Activated naive CD4-positive, alpha-beta T cell (primary cell): ENCODE measurements around the gene MISFA.
"Not testable (repeated sequence)": the region's sequence is repeated elsewhere in the genome, so short reads cannot be mapped to it uniquely, and the experiment has no call there.

Source experiments
- DNase-seq, 4 experiments: peaks; one replicate each; lab custom pipeline; 2025; lab: John Stamatoyannopoulos, UW

Gene MISFA

DNA sequence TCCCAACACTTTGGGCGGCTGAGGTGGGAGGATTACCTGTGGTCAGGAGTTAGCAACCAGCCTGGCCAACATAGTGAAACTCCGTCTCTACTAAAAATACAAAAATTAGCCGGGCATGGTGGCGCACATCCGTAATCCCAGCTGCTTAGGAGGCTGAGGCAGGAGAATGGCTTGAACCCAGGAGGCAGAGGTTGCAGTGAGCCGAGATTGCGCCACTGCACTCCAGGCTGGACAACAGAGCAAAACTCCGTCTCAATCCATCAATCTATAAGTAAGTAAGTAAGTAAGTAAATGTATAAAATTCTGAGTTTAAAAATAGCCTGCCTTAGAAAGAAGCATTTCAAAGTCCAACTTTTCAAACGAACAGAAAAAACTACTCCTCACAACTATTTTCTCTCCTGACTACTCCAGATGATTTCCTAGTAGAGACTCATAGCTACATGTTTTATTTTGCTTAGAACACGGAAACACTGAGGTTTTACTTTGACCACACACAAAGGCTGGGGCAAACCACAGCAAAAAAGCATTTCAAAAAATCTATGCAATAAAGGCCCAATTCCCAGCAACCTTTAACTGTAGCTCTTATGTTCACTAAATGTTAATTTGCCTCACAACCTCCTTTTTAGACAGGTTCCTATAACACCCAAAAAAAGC is 18.2 kb downstream of the MISFA start:
- DNase-seq = no peak

DNA sequence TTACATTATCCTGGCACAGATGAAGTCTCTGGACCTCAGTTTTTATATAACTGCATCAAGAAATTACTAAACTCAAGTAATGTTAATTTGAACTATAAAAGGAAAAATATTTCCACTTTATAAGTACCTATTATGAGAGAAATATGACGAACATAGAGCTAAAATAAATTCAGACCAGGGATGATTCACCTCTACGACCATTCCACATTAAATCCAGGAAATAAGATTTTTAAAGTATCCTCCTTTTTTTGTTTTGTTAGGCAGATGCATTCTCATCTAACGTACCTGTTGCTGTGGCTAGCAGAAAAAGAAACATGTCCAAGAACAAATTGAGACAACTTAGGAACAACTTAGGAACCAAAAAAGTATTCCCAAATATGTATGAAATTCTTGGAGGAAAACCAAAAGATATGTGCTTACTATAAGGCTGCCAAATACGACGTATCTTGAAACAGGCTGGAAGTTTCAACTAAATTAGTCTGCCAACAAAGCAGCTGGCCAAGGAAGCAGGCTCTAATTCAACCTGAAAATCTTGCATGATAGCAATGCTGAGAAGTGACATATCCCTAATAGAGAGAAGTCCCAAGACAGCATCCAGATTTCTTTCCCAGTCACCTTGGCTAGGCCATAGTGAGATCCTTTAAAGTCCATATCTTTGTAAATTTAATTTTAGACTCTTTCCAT is 18.9 kb downstream of the MISFA start:
- no peak for DNase-seq

DNA sequence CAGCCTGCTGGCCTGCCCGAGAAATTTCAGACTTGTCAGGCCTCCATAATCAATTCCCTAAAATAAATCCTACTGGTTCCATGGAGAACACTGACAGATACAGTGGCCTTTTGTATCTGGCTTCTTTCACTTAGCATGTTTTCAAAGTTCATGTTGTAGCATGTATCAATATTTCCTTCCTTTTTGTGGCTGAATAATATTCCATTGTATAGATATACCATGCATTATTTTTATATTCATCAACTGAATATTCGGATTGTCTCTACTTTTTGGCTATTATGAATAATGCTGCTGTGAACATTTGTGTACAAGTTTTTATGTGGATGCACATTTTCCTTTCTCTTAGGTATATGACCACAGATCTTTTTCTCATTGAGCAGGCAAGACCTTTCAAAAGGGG is 24.1 kb downstream of the MISFA start:
- no peak for DNase-seq

DNA sequence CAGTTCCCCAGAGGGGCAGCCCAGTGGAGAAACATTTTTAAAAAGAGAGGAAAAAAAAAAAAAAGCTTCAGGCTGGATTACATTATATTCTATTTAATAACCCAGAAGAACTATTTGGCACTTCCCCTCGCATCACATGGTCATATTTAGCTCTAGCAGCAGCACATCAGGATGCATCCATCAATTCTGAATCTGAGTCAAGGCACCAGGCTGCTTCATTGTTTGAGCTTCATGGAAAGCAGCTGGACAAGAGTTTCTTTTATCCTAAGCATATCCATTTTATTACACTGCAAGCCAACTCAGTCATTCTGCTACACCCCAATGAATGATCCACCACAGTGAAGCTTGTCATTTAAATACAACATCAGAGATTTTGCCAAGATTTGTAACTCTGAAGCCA is 24.6 kb downstream of the MISFA start:
- no peak for DNase-seq

DNA sequence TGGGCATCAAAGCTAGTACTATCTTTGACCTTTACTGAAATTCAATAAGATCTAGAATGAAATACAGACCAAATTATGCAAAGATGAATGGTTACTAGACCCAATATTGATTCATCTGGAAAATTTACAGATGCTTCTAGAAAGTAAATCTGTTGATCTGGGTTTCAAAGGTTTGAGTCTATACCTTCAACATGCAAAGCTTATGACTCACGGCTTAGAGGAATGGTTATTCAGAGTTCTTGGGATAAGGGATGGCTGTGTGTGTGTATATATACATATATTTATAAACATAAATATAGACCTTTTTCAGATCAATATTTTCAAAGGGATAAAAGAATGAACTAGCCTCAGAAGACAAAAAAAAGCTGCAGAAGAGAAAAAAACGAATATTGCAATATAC is 33.3 kb downstream of the MISFA start:
- no peak for DNase-seq

DNA sequence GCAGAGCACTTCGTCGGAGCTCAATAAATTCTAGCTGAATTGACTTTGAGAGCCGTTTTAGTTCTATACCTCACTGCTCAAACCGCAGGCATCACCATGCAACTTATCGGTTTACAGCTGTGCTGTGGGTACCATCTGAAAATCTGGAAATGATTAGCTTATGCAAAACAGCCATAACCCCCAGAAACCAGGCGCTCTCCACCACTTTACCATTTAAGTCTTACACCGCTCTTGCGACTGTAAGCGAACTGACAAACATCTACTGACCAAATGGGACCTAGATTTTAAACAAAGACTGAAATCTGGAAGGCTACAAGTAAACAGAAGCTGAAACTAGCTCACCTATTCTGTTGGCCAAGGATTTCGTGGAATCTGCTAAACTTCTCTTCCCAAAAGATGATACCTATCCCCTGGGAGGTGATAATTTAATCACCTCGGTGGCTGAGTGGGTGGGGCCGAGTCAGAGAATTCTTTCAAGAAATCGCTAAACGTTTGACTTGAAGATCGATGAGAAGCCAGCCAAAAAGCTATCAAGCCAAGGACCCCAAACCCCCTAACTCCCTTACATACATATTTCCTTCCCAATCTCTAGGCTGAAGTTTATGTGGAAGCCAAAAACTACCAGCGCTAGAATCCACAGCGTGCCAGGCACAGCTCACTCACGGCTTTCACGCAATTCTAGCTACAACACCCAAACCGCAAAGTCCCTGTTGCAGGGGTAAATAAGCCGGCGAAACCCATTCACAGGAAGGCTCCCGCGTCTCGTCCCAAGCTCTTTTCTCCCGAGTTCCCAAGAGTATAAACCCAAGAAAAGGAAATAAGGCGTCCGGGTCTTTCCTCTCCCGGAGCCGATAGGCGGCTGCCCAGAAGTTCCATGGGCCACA is 33.9 kb downstream of the MISFA start:
- DNase-seq = no peak

DNA sequence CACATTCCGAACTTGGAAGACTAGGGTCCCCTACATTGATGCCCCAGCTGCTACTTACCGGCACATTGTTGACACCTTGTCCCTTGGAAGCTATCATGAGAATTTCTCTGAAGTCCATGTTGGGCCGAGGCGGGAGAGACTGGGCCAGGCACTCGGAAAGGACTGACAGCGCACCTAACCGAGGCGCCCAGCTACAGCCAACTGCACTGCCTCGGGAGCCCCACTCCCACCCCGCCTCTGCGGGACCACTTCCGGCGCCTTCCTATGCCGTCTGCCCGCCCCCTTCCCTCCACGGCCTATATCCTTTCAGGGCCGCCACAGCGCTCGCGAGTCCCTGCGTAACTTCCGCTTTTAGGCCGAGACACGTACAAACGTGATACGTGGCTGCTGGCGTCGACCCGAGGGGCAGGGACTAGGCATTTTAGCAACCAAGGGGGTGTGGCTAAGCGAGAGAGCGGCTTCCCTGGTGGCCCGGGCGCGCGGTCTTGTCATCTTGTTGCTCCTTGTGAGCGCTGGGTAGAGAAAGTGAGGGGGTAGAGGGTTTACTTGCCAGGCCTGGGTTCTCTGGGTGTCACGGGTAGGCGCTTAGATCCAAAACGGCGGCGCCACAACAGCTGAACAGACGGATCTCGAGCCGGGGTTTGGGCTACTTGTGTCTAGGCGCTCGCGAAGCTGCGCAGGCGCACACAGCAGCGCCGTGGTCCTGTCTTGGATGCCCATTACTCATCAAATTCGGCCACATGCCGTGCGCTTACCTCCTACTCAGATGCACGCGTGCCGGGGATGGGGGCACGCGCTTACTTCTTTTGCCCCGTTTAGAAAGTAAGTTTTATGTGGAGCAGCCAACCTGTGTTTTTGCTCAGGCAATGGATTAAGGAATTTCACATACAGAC is 34.8 kb downstream of the MISFA start, which contains the start of gene SPTY2D1:
Gene SPTY2D1, minus strand, starts transcription at position 203 of the 893 bp plus-strand sequence. Its CDS starts 85 bp downstream, at position 118.
- peak; percentile 88 to 95 (median 94) for DNase-seq

DNA sequence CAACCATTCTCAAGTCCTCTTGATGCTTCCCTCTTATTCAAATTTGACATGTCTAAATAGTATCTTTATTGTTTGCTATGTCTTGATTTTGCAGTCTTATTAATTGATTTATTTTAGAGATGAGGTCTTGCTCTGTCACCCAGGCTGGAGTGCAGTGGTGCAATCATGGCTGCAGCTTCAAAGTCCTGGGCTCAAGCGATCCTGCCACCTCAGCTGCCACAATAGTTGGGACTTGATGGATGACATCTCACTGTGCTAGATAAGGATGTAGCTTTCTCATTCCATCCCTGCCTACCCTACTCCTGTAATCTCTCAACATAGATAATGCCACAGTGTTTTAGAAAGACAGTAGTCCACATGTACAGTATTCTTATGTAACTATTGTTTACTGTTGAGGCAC is 42.1 kb downstream of the MISFA start:
- DNase-seq = no peak

DNA sequence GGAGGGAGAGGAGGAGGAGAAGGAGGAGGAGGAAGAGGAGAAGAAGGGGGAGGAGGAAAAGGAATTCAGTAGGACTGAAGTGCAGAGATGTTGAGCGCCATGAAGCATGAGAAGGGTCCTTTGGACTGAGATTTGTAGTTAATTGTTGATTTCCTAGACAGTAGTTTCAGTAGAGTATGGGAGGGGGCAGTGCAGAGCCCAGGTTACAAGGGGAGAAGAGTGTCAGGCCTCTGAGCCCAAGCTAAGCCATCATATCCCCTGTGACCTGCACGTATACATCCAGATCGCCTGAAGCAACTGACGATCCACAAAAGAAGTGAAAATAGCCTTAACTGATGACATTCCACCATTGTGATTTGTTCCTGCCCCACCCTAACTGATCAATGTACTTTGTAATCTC is 43.4 kb downstream of the MISFA start:
- DNase-seq = not testable (repeated sequence)

DNA sequence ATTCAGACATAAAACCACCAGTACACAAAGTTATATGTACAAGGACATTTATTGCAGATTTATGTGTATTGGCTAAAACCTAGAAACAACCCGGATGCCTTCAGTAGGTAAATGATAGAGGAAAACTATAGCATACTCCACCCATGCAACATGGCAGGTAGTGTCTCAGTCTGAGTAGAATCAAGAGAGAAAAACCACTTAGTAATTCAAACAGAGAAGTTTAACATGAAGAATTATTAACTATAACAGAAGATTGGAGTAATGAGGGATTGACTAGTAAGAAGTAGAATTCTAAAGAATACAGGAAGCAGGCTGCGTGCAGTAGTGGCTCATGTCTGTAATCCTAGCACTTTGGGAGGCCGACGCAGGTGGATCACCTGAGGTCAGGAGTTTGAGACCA is 50.8 kb downstream of the MISFA start:
- no peak for DNase-seq

DNA sequence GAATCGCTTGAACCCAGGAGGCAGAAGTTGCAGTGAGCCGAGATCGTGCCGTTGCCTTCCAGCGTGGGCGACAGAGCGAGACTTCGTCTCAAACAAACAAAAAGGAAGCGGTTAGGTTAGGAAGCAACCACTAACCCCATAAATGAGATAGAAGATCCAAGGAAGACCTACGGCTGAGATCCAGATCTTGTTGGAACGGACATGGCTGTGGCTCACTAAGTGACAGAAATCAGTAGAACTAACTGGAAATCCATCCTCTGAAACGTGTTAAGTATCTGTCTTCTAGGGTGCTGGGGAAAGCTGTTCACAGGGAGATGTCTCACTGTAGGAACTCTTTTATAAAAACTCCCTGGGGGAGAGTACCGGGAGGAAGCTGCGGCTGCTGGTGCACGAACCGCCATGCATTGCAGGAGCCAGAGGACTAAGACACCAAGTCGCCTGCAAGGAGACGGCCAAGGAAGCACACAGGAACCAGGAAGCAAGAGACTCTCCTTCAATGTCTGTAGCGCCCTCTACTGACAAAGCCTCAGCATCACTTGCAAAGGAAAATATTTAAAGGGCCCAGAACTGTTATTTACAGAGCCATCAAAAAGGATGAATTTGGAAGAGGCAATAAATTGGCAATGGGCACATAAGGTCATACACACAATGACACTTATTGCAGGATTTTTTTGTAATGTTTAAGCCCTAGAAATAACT is 51.4 kb downstream of the MISFA start:
- DNase-seq = no peak
